ENCODE measurements around the gene SPECC1. TPM values are rescaled to one million over a fixed set of nuclear protein-coding genes. Genes with fewer than 3 reads are reported as not detected.

Gene SPECC1
- total RNA-seq, 1 donor from 2014 or later, result 91.9 TPM

GRCh38 chr17:20127360-20128035, 118.3 kb downstream of the SPECC1 start:
- Mint-ChIP-seq H3K27ac (ENCODE audit: unreplicated experiment) (peak overlapping the region; percentile 7), H3K4me3 (ENCODE audit: unreplicated experiment) (no peak overlapping the region), H3K27me3 (ENCODE audit: low read depth) (no peaks in the 10 kb centered on the region), H3K4me1 (ENCODE audit: low read depth) (peaks cover 17% of the 10 kb centered on the region), H3K36me3 (ENCODE audit: low read depth) (no peaks in the 10 kb centered on the region), H3K9me3 (ENCODE audit: low read depth) (peaks cover 3% of the 10 kb centered on the region)
- TF ChIP-seq CTCF (IDR thresholded peaks at IDR 0.05), result no peak
- DNase-seq (ENCODE audit: low spot score), result no peak

- TF ChIP-seq CTCF (IDR thresholded peaks at IDR 0.05), result no peak
- peaks cover 11% of the 10 kb centered on the region for H3K4me1 Mint-ChIP-seq (ENCODE audit: low read depth)
- peaks cover 3% of the 10 kb centered on the region for H3K9me3 Mint-ChIP-seq (ENCODE audit: low read depth)
- H3K27ac Mint-ChIP-seq (ENCODE audit: unreplicated experiment), result peak overlapping the region; percentile 75
- no peak for DNase-seq (ENCODE audit: low spot score)
- no peaks in the 10 kb centered on the region for H3K27me3 Mint-ChIP-seq (ENCODE audit: low read depth)
- no peak overlapping the region for H3K4me3 Mint-ChIP-seq (ENCODE audit: unreplicated experiment)
- H3K36me3 Mint-ChIP-seq (ENCODE audit: low read depth), result no peaks in the 10 kb centered on the region
Measured at GRCh38 chr17:20128036-20128667, 119.0 kb downstream of the SPECC1 start.

GRCh38 chr17:20133517-20133916, 124.4 kb downstream of the SPECC1 start:
- no peak for DNase-seq (ENCODE audit: low spot score)

GRCh38 chr17:20141198-20141972, 132.2 kb downstream of the SPECC1 start:
- Mint-ChIP-seq H3K4me1 (ENCODE audit: low read depth) (peaks cover 3% of the 10 kb centered on the region), H3K9me3 (ENCODE audit: low read depth) (peaks cover 4% of the 10 kb centered on the region), H3K27ac (ENCODE audit: unreplicated experiment) (no peak overlapping the region), H3K36me3 (ENCODE audit: low read depth) (peaks cover 1% of the 10 kb centered on the region), H3K4me3 (ENCODE audit: unreplicated experiment) (no peak overlapping the region), H3K27me3 (ENCODE audit: low read depth) (no peaks in the 10 kb centered on the region)
- no peak for TF ChIP-seq CTCF (IDR thresholded peaks at IDR 0.05)
- no peak for DNase-seq (ENCODE audit: low spot score)

More at GRCh38 chr17:20133517-20133916, 124.4 kb downstream of the SPECC1 start:
- H3K27me3 Mint-ChIP-seq (ENCODE audit: low read depth), result no peaks in the 10 kb centered on the region
- no peak for TF ChIP-seq CTCF (IDR thresholded peaks at IDR 0.05)
- no peak overlapping the region for H3K27ac Mint-ChIP-seq (ENCODE audit: unreplicated experiment)
- peaks cover 2% of the 10 kb centered on the region for H3K4me1 Mint-ChIP-seq (ENCODE audit: low read depth)
- no peak overlapping the region for H3K4me3 Mint-ChIP-seq (ENCODE audit: unreplicated experiment)
- H3K36me3 Mint-ChIP-seq (ENCODE audit: low read depth), result no peaks in the 10 kb centered on the region
- peaks cover 3% of the 10 kb centered on the region for H3K9me3 Mint-ChIP-seq (ENCODE audit: low read depth)

- TF ChIP-seq CTCF (IDR thresholded peaks at IDR 0.05), result no peak
- DNase-seq (ENCODE audit: low spot score), result no peak
- H3K36me3 Mint-ChIP-seq (ENCODE audit: low read depth), result peaks cover 1% of the 10 kb centered on the region
Measured at GRCh38 chr17:20142268-20142667, 133.1 kb downstream of the SPECC1 start.

More at GRCh38 chr17:20142268-20142667, 133.1 kb downstream of the SPECC1 start:
- Mint-ChIP-seq H3K4me3 (ENCODE audit: unreplicated experiment) (no peak overlapping the region), H3K27ac (ENCODE audit: unreplicated experiment) (no peak overlapping the region), H3K27me3 (ENCODE audit: low read depth) (no peaks in the 10 kb centered on the region), H3K4me1 (ENCODE audit: low read depth) (peaks cover 3% of the 10 kb centered on the region), H3K9me3 (ENCODE audit: low read depth) (peaks cover 4% of the 10 kb centered on the region)
